WTC11 (cell line): ENCODE measurements around the gene FRMD4B. TPM values are rescaled to one million over a fixed set of nuclear protein-coding genes. Genes with fewer than 3 reads are reported as not detected.

Source experiments
- ATAC-seq: fragments of 200-7000 bp; cut with Tn5 transposase; 2 replicates; pipeline ENCODE4 v1.10.0; 2021; ENCODE audit warnings: mild to moderate bottlenecking, moderate library complexity
- CTCF ChIA-PET: fragments of 300-600 bp; sonication (Branson Sonifier 250); formaldehyde crosslinking; loops from one replicate; lab custom pipeline; 2021; ENCODE audit warnings: antibody characterized with exemption; lab: Charles Lee
- POLR2A ChIA-PET: fragments of 350-600 bp; sonication (Branson Sonifier 250); formaldehyde crosslinking; loops from one replicate; lab custom pipeline; 2021; ENCODE audit warnings: antibody characterized with exemption; lab: Charles Lee
- DNase-seq: peaks from one replicate; pipeline ENCODE4 v3.0.0; 2021; ENCODE audit warnings: low spot score
- H3K27ac Mint-ChIP-seq: 2 replicates; pipeline ENCODE4 v1.8.0; 2021; ENCODE audit warnings: mixed read lengths
- H3K27me3 Mint-ChIP-seq: 2 replicates; pipeline ENCODE4 v1.8.0; 2021; ENCODE audit warnings: low read depth, mild to moderate bottlenecking, moderate library complexity, mixed read lengths
- H3K36me3 Mint-ChIP-seq: 2 replicates; pipeline ENCODE4 v1.8.0; 2021; ENCODE audit warnings: mixed read lengths
- H3K4me1 Mint-ChIP-seq: 2 replicates; pipeline ENCODE4 v1.8.0; 2022; ENCODE audit warnings: mixed read lengths
- H3K4me3 Mint-ChIP-seq: 2 replicates; pipeline ENCODE4 v1.8.0; 2021; ENCODE audit warnings: mild to moderate bottlenecking, moderate library complexity, mixed read lengths
- H3K9me3 Mint-ChIP-seq: 2 replicates; pipeline ENCODE4 v1.8.0; 2021; ENCODE audit warnings: mixed read lengths
- CBFB ChIP-seq: sonication (generic); formaldehyde crosslinking; IDR thresholded peaks from 2 replicates; pipeline ENCODE4 v1.8.1; 2022; ENCODE audit warnings: mild to moderate bottlenecking, low read depth, missing genetic modification reagents
- ESRRA ChIP-seq: sonication (generic); formaldehyde crosslinking; IDR thresholded peaks from 2 replicates; pipeline ENCODE4 v1.8.1; 2022; ENCODE audit warnings: mild to moderate bottlenecking, missing genetic modification reagents, borderline replicate concordance
- FOXJ3 ChIP-seq: sonication (generic); formaldehyde crosslinking; IDR thresholded peaks from 2 replicates; pipeline ENCODE4 v1.9.0; 2021; ENCODE audit warnings: missing genetic modification reagents, mild to moderate bottlenecking, borderline replicate concordance
- GABPB1 ChIP-seq: sonication (generic); formaldehyde crosslinking; IDR thresholded peaks from 2 replicates; pipeline ENCODE4 v1.8.1; 2023; ENCODE audit warnings: mild to moderate bottlenecking, missing genetic modification reagents
- GRHL2 ChIP-seq: fragments of 250-450 bp; sonication (Bioruptor Pico); IDR thresholded peaks from 2 replicates; pipeline ENCODE4 v1.8.0; 2022; ENCODE audit warnings: mild to moderate bottlenecking, moderate library complexity; ENCODE audit not compliant: insufficient replicate concordance, severe bottlenecking
- KAT7 ChIP-seq: sonication (generic); formaldehyde crosslinking; IDR thresholded peaks from 2 replicates; pipeline ENCODE4 v1.8.1; 2023; ENCODE audit warnings: missing genetic modification reagents, mild to moderate bottlenecking, borderline replicate concordance
- NR1H2 ChIP-seq: sonication (generic); formaldehyde crosslinking; IDR thresholded peaks from 2 replicates; pipeline ENCODE4 v1.9.0; 2021; ENCODE audit warnings: mild to moderate bottlenecking, moderate library complexity, missing genetic modification reagents
- RORB ChIP-seq: fragments of 250-450 bp; sonication (Bioruptor Pico); IDR thresholded peaks from 2 replicates; pipeline ENCODE4 v1.9.0; 2021; ENCODE audit warnings: mild to moderate bottlenecking
- ZNF317 ChIP-seq: sonication (generic); formaldehyde crosslinking; IDR thresholded peaks from 2 replicates; pipeline ENCODE4 v1.8.1; 2023; ENCODE audit warnings: low read depth, mild to moderate bottlenecking, moderate library complexity, missing genetic modification reagents, borderline replicate concordance
- total RNA-seq: library from RNA; stranded (reverse); gene quantifications from 3 replicates; pipeline ENCODE4 v1.2.3, GENCODE V29; 2021
- TF ChIP-seq, protein P1 (sequence below): sonication (generic); formaldehyde crosslinking; IDR thresholded peaks from 2 replicates; pipeline ENCODE4 v1.8.0; 2023; ENCODE audit warnings: mild to moderate bottlenecking, missing genetic modification reagents
- TF ChIP-seq, protein P2 (sequence below): sonication (generic); formaldehyde crosslinking; IDR thresholded peaks from 2 replicates; pipeline ENCODE4 v1.8.0; 2022; ENCODE audit warnings: mild to moderate bottlenecking, missing genetic modification reagents
- TF ChIP-seq, protein P3 (sequence below): sonication (generic); formaldehyde crosslinking; IDR thresholded peaks from 2 replicates; pipeline ENCODE4 v1.8.1; 2022; ENCODE audit warnings: low read depth, mild to moderate bottlenecking, moderate library complexity, missing genetic modification reagents, borderline replicate concordance
- TF ChIP-seq, protein P4 (sequence below): fragments of 250-450 bp; sonication (Bioruptor Pico); conservative IDR thresholded peaks from 2 replicates; pipeline ENCODE4 v1.9.0; 2021; ENCODE audit warnings: mild to moderate bottlenecking
- TF ChIP-seq, protein P5 (sequence below): sonication (generic); formaldehyde crosslinking; IDR thresholded peaks from 2 replicates; pipeline ENCODE4 v1.8.1; 2023; ENCODE audit warnings: mild to moderate bottlenecking, missing genetic modification reagents, borderline replicate concordance
- TF ChIP-seq, protein P6 (sequence below): sonication (generic); formaldehyde crosslinking; IDR thresholded peaks from 2 replicates; pipeline ENCODE4 v1.8.1; 2022; ENCODE audit warnings: missing genetic modification reagents, borderline replicate concordance
- TF ChIP-seq, protein P7 (sequence below): sonication (generic); formaldehyde crosslinking; IDR thresholded peaks from 2 replicates; pipeline ENCODE4 v1.8.1; 2023; ENCODE audit warnings: mild to moderate bottlenecking, missing genetic modification reagents, moderate library complexity

The FRMD4B gene
- total RNA-seq, 1 experiment from 2014 or later = 6.7 TPM

DNA sequence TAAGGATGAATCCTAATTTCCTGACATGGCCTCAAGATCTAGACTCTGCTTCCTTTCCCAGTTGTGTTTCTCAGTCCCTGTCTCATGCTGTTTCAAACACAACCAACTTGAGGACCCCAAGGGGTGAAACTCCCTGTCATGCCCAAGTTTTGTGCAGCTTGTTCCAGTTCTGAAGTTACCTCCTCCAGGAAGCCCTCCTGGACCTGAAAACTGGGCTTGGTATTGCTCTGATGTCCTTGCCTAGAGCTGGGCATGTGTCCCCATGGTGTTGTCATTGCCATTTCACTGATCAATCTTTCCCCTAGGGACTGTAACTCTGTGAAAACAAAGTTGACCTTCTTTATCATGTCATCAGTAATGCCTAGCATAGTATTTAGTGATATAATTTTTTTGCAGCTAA lies 257.4 kb downstream of the FRMD4B start:
- Mint-ChIP-seq H3K4me3 (no peak overlapping the region), H3K27me3 (no peaks in the 10 kb centered on the region)

More for the DNA sequence above, 257.4 kb downstream of the FRMD4B start:
- TF ChIP-seq, protein P1, sequence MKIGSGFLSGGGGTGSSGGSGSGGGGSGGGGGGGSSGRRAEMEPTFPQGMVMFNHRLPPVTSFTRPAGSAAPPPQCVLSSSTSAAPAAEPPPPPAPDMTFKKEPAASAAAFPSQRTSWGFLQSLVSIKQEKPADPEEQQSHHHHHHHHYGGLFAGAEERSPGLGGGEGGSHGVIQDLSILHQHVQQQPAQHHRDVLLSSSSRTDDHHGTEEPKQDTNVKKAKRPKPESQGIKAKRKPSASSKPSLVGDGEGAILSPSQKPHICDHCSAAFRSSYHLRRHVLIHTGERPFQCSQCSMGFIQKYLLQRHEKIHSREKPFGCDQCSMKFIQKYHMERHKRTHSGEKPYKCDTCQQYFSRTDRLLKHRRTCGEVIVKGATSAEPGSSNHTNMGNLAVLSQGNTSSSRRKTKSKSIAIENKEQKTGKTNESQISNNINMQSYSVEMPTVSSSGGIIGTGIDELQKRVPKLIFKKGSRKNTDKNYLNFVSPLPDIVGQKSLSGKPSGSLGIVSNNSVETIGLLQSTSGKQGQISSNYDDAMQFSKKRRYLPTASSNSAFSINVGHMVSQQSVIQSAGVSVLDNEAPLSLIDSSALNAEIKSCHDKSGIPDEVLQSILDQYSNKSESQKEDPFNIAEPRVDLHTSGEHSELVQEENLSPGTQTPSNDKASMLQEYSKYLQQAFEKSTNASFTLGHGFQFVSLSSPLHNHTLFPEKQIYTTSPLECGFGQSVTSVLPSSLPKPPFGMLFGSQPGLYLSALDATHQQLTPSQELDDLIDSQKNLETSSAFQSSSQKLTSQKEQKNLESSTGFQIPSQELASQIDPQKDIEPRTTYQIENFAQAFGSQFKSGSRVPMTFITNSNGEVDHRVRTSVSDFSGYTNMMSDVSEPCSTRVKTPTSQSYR (CRISPR knock-in tag) = no peak
- TF ChIP-seq KAT7 (CRISPR knock-in tag) (no peak), NR1H2 (no peak), ZNF317 (CRISPR knock-in tag) (no peak), GRHL2 (CRISPR knock-in tag) (no peak), CBFB (CRISPR knock-in tag) (no peak), GABPB1 (CRISPR knock-in tag) (no peak), RORB (CRISPR knock-in tag) (no peak), ESRRA (CRISPR knock-in tag) (no peak), FOXJ3 (no peak)
- TF ChIP-seq, protein P2, sequence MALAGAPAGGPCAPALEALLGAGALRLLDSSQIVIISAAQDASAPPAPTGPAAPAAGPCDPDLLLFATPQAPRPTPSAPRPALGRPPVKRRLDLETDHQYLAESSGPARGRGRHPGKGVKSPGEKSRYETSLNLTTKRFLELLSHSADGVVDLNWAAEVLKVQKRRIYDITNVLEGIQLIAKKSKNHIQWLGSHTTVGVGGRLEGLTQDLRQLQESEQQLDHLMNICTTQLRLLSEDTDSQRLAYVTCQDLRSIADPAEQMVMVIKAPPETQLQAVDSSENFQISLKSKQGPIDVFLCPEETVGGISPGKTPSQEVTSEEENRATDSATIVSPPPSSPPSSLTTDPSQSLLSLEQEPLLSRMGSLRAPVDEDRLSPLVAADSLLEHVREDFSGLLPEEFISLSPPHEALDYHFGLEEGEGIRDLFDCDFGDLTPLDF (CRISPR knock-in tag) = no peak
- TF ChIP-seq, protein P3, sequence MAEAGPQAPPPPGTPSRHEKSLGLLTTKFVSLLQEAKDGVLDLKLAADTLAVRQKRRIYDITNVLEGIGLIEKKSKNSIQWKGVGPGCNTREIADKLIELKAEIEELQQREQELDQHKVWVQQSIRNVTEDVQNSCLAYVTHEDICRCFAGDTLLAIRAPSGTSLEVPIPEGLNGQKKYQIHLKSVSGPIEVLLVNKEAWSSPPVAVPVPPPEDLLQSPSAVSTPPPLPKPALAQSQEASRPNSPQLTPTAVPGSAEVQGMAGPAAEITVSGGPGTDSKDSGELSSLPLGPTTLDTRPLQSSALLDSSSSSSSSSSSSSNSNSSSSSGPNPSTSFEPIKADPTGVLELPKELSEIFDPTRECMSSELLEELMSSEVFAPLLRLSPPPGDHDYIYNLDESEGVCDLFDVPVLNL (CRISPR knock-in tag) = no peak
- TF ChIP-seq, protein P4, sequence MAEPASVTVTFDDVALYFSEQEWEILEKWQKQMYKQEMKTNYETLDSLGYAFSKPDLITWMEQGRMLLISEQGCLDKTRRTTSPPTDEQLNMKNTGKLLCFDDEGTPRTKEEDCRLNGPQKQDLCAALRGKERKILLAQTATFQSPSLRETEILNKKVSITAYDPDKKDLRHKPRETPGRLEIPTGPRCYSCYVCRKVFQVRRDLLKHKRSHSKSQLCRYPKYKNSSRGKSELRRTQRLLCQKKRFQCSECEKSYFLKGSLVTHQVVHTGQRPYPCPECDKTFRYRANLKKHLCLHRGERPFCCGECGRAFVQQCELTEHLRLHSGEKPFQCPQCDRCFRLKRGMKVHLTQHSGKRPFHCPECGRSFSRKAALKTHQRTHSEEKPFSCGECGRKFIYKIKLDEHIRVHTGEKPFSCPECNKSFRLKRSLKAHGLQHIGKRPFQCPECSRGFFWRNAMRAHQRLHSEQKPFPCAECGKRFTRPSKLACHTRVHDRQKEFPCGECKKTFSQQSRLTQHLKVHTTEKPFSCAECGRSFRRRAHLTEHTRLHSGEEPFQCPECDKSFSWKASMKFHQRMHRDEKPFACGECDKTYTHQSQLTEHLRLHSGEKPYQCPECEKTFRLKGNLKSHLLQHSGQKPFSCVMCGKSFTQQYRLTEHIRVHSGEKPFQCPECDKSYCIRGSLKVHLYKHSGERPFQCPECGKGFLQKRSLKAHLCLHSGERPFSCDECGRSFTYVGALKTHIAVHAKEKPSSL (CRISPR knock-in tag) = no peak
- TF ChIP-seq, protein P5, sequence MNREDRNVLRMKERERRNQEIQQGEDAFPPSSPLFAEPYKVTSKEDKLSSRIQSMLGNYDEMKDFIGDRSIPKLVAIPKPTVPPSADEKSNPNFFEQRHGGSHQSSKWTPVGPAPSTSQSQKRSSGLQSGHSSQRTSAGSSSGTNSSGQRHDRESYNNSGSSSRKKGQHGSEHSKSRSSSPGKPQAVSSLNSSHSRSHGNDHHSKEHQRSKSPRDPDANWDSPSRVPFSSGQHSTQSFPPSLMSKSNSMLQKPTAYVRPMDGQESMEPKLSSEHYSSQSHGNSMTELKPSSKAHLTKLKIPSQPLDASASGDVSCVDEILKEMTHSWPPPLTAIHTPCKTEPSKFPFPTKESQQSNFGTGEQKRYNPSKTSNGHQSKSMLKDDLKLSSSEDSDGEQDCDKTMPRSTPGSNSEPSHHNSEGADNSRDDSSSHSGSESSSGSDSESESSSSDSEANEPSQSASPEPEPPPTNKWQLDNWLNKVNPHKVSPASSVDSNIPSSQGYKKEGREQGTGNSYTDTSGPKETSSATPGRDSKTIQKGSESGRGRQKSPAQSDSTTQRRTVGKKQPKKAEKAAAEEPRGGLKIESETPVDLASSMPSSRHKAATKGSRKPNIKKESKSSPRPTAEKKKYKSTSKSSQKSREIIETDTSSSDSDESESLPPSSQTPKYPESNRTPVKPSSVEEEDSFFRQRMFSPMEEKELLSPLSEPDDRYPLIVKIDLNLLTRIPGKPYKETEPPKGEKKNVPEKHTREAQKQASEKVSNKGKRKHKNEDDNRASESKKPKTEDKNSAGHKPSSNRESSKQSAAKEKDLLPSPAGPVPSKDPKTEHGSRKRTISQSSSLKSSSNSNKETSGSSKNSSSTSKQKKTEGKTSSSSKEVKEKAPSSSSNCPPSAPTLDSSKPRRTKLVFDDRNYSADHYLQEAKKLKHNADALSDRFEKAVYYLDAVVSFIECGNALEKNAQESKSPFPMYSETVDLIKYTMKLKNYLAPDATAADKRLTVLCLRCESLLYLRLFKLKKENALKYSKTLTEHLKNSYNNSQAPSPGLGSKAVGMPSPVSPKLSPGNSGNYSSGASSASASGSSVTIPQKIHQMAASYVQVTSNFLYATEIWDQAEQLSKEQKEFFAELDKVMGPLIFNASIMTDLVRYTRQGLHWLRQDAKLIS = no peak
- TF ChIP-seq, protein P6, sequence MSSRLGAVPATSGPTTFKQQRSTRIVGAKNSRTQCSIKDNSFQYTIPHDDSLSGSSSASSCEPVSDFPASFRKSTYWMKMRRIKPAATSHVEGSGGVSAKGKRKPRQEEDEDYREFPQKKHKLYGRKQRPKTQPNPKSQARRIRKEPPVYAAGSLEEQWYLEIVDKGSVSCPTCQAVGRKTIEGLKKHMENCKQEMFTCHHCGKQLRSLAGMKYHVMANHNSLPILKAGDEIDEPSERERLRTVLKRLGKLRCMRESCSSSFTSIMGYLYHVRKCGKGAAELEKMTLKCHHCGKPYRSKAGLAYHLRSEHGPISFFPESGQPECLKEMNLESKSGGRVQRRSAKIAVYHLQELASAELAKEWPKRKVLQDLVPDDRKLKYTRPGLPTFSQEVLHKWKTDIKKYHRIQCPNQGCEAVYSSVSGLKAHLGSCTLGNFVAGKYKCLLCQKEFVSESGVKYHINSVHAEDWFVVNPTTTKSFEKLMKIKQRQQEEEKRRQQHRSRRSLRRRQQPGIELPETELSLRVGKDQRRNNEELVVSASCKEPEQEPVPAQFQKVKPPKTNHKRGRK (CRISPR knock-in tag) = no peak
- TF ChIP-seq, protein P7, sequence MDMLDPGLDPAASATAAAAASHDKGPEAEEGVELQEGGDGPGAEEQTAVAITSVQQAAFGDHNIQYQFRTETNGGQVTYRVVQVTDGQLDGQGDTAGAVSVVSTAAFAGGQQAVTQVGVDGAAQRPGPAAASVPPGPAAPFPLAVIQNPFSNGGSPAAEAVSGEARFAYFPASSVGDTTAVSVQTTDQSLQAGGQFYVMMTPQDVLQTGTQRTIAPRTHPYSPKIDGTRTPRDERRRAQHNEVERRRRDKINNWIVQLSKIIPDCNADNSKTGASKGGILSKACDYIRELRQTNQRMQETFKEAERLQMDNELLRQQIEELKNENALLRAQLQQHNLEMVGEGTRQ (CRISPR knock-in tag) = no peak
- TF ChIP-seq, all 79 proteins: peak for 0
- no peak for ATAC-seq
- ChIA-PET POLR2A (no interaction called here), CTCF (interaction anchor here (1.6 kb wide), 1 partner anchor 178 kb away, joined by 7 read pairs; no protein-coding TSS in a partner anchor)
- Mint-ChIP-seq H3K27ac (no peak overlapping the region), H3K9me3 (0 out of 2 replicates have a peak, but pooled peaks cover 5% of the 10 kb centered on the region), H3K36me3 (no peaks in the 10 kb centered on the region), H3K4me1 (peaks cover 4% of the 10 kb centered on the region; the same call in 1 of the 2 replicates)
- no peak for DNase-seq
